ENCODE results near the gene ZNF385B.

Gene ZNF385B

DNA sequence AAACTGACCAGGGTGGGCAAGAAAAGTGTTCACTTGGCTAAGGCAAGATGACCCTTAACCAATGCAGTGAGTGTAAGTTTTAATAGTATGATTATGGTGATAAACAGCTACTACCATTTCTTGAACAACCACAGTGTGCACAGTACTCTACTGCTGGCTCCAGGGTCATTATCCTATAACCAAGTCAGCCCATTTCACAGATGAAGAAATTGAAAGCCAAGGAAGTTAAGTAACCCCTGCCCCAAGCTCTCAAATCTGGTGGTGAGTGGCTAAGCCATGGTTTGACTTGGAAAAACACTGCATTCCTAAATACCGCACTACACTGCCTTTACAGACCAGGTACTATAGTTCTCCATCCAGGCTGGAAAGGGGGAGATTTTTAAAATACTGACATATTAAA lies 5.7 kb downstream of the ZNF385B start:
- no CpG with 5 or more reads among the region's 1 CpG for WGBS (ENCODE audit: extremely low coverage, insufficient coverage, insufficient read length)
- Histone ChIP-seq H3K4me3 (ENCODE audit: low read depth, low read length) (no peak overlapping the region), H2AFZ (ENCODE audit: insufficient read depth, low read length, poor library complexity) (no peak overlapping the region), H2BK120ac (ENCODE audit: insufficient read depth, low read length, poor library complexity) (no peak overlapping the region), H2BK12ac (ENCODE audit: low read length) (no peak overlapping the region), H3K4me1 (ENCODE audit: control insufficient read depth in 1 of 2, insufficient read depth in 2 of 2, low read length in 2 of 2) (peaks cover 3 to 5% of the 10 kb centered on the region in 2 experiments), H2AK5ac (ENCODE audit: low read length) (no peak overlapping the region), H3K27ac (ENCODE audit: low read depth, low read length) (no peak overlapping the region), H4K91ac (ENCODE audit: low read depth, low read length) (no peak overlapping the region), H4K12ac (ENCODE audit: low read depth, low read length) (no peak overlapping the region), H3K79me2 (ENCODE audit: control insufficient read depth, insufficient read depth, low read length, poor library complexity) (no peaks in the 10 kb centered on the region), H3K9ac (ENCODE audit: low read length) (no peak overlapping the region), H3K27me3 (ENCODE audit: insufficient read depth, low read length) (peaks cover 7% of the 10 kb centered on the region), H3K9me3 (ENCODE audit: insufficient read depth, low read depth, low read length) (no peaks in the 10 kb centered on the region), H3K4me2 (ENCODE audit: low read length) (no peak overlapping the region), H4K8ac (ENCODE audit: low read depth, low read length) (no peak overlapping the region), H3K23ac (ENCODE audit: low read length) (no peak overlapping the region), H3K79me1 (ENCODE audit: low read length) (no peaks in the 10 kb centered on the region), H3K36me3 (ENCODE audit: control insufficient read depth in 1 of 2, insufficient read depth in 2 of 2, low read length in 2 of 2) (no peaks in the 10 kb centered on the region), H3K18ac (ENCODE audit: low read length) (no peak overlapping the region), H2BK5ac (ENCODE audit: low read depth, low read length, poor library complexity) (no peak overlapping the region), H3K4ac (ENCODE audit: low read depth, low read length) (no peak overlapping the region), H3K14ac (ENCODE audit: low read length) (no peak overlapping the region)
- no peak for DNase-seq

DNA sequence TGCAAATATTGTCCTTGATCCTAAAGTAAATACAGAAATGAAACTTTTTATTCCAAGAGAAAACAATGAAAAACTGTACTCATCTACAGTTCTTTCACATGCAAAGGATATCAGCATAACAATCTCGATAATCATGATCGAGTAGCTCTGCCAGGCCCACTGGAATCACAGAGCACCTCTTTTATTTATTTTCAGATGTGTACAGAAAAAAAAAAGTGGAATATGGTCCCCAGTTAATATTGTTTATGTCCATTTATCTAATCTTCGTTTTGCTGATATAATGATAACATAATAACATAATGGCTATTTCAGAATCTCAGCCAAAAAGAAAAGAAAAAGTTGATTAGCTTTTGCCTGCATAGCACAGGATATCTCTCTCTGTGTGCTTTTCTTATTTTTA lies 6.5 kb downstream of the ZNF385B start:
- no peak for DNase-seq
- no peaks in the 10 kb centered on the region for H3K79me1 ChIP-seq (ENCODE audit: low read length)
- H3K27ac ChIP-seq (ENCODE audit: low read depth, low read length), result no peak overlapping the region
- H3K23ac ChIP-seq (ENCODE audit: low read length), result no peak overlapping the region
- no peak overlapping the region for H2AK5ac ChIP-seq (ENCODE audit: low read length)
- no peak overlapping the region for H3K14ac ChIP-seq (ENCODE audit: low read length)
- no peak overlapping the region for H3K9ac ChIP-seq (ENCODE audit: low read length)
- no peak overlapping the region for H3K4me3 ChIP-seq (ENCODE audit: low read depth, low read length)
- H4K91ac ChIP-seq (ENCODE audit: low read depth, low read length), result no peak overlapping the region
- no peak overlapping the region for H2BK12ac ChIP-seq (ENCODE audit: low read length)
- H3K27me3 ChIP-seq (ENCODE audit: insufficient read depth, low read length), result no peaks in the 10 kb centered on the region
- H3K18ac ChIP-seq (ENCODE audit: low read length), result no peak overlapping the region
- H2AFZ ChIP-seq (ENCODE audit: insufficient read depth, low read length, poor library complexity), result no peak overlapping the region
- H3K79me2 ChIP-seq (ENCODE audit: control insufficient read depth, insufficient read depth, low read length, poor library complexity), result no peaks in the 10 kb centered on the region
- H4K12ac ChIP-seq (ENCODE audit: low read depth, low read length), result no peak overlapping the region
- WGBS (ENCODE audit: extremely low coverage, insufficient coverage, insufficient read length), result no CpG with 5 or more reads among the region's 3 CpGs
- H4K8ac ChIP-seq (ENCODE audit: low read depth, low read length), result no peak overlapping the region
- no peaks in the 10 kb centered on the region for H3K4me1 ChIP-seq (ENCODE audit: control insufficient read depth in 1 of 2, insufficient read depth in 2 of 2, low read length in 2 of 2)
- H3K4ac ChIP-seq (ENCODE audit: low read depth, low read length), result no peak overlapping the region
- H2BK5ac ChIP-seq (ENCODE audit: low read depth, low read length, poor library complexity), result no peak overlapping the region
- no peaks in the 10 kb centered on the region for H3K9me3 ChIP-seq (ENCODE audit: insufficient read depth, low read depth, low read length)
- no peak overlapping the region for H2BK120ac ChIP-seq (ENCODE audit: insufficient read depth, low read length, poor library complexity)
- no peaks in the 10 kb centered on the region for H3K36me3 ChIP-seq (ENCODE audit: control insufficient read depth in 1 of 2, insufficient read depth in 2 of 2, low read length in 2 of 2)
- H3K4me2 ChIP-seq (ENCODE audit: low read length), result no peak overlapping the region

DNA sequence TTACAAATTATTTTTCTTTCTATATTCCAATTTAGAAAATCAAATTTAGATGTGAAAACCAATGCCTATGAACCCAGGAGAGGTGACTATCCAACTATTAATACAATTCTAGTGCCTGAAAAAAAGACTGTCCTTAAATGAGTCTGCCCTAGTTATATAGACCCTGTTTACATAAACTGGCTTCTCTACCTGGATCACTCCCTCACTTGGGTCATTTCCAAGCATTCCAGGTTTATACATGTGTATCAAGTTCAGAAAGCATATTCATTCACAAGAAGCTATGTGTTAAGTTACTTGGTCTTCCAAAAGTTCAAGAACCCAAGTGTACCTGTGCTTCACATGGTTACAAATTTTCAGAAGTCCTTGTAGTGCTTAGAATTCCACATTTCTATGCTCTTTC lies 8.3 kb downstream of the ZNF385B start:
- Histone ChIP-seq H4K12ac (ENCODE audit: low read depth, low read length) (no peak overlapping the region), H3K18ac (ENCODE audit: low read length) (no peak overlapping the region), H2BK12ac (ENCODE audit: low read length) (no peak overlapping the region), H3K9ac (ENCODE audit: low read length) (no peak overlapping the region), H3K79me2 (ENCODE audit: control insufficient read depth, insufficient read depth, low read length, poor library complexity) (no peaks in the 10 kb centered on the region), H3K23ac (ENCODE audit: low read length) (no peak overlapping the region), H3K36me3 (ENCODE audit: control insufficient read depth in 1 of 2, insufficient read depth in 2 of 2, low read length in 2 of 2) (no peaks in the 10 kb centered on the region), H3K14ac (ENCODE audit: low read length) (no peak overlapping the region), H3K27ac (ENCODE audit: low read depth, low read length) (no peak overlapping the region), H2AFZ (ENCODE audit: insufficient read depth, low read length, poor library complexity) (no peak overlapping the region), H3K9me3 (ENCODE audit: insufficient read depth, low read depth, low read length) (no peaks in the 10 kb centered on the region), H2BK5ac (ENCODE audit: low read depth, low read length, poor library complexity) (no peak overlapping the region), H3K27me3 (ENCODE audit: insufficient read depth, low read length) (no peaks in the 10 kb centered on the region), H3K4me3 (ENCODE audit: low read depth, low read length) (no peak overlapping the region), H4K8ac (ENCODE audit: low read depth, low read length) (no peak overlapping the region), H2BK120ac (ENCODE audit: insufficient read depth, low read length, poor library complexity) (no peak overlapping the region), H2AK5ac (ENCODE audit: low read length) (no peak overlapping the region), H3K4me2 (ENCODE audit: low read length) (no peak overlapping the region), H3K4ac (ENCODE audit: low read depth, low read length) (no peak overlapping the region), H3K79me1 (ENCODE audit: low read length) (no peaks in the 10 kb centered on the region), H4K91ac (ENCODE audit: low read depth, low read length) (no peak overlapping the region), H3K4me1 (ENCODE audit: control insufficient read depth in 1 of 2, insufficient read depth in 2 of 2, low read length in 2 of 2) (no peaks in the 10 kb centered on the region)
- no peak for DNase-seq

DNA sequence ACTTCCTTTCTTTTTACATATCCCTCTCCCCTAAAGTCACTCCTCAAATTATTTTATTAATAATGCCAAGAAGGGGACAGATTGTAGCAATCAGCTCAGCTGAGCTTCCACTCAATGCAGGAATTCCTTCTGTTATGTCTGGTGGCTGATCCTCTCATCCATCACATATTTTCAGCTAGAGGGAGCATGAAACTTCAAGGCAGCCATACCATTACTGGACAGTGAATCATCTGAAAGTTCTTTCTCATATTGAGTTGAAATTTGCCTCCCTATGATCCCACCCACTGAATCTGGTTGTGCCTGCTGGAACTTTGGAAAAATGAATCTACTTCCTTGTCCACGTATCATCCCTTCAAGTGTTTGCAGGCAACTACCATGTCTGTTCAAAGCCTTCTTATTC lies 11.2 kb downstream of the ZNF385B start:
- WGBS (ENCODE audit: extremely low coverage, insufficient coverage, insufficient read length), result no CpG with 5 or more reads among the region's 1 CpG

DNA sequence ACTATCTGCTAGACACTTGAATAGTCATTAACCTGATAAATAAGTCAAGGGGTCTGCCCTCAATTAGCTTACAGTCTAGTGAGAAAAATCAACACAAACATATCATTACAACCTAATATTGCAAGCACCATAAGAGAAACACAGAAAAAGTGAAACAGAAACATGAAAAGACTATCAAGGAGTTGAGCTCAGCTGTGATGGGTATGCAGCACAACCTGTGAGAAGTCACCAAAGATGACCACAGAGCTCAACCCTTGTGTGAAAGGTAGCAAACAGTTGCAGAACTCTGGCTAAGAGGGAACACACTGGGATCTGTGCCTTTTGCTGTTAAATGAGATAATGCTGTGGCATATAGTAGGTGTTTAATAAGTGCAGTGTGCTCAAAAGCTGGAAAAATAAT lies 11.7 kb downstream of the ZNF385B start:
- no peak overlapping the region for H3K23ac ChIP-seq (ENCODE audit: low read length)
- H3K9ac ChIP-seq (ENCODE audit: low read length), result no peak overlapping the region
- H2AK5ac ChIP-seq (ENCODE audit: low read length), result no peak overlapping the region
- H2BK12ac ChIP-seq (ENCODE audit: low read length), result no peak overlapping the region
- no peak overlapping the region for H3K4me3 ChIP-seq (ENCODE audit: low read depth, low read length)
- no peak overlapping the region for H2AFZ ChIP-seq (ENCODE audit: insufficient read depth, low read length, poor library complexity)
- H3K79me2 ChIP-seq (ENCODE audit: control insufficient read depth, insufficient read depth, low read length, poor library complexity), result no peaks in the 10 kb centered on the region
- no peak overlapping the region for H3K27ac ChIP-seq (ENCODE audit: low read depth, low read length)
- no peak overlapping the region for H4K8ac ChIP-seq (ENCODE audit: low read depth, low read length)
- H3K18ac ChIP-seq (ENCODE audit: low read length), result no peak overlapping the region
- no peak overlapping the region for H3K4me2 ChIP-seq (ENCODE audit: low read length)
- no peak overlapping the region for H3K14ac ChIP-seq (ENCODE audit: low read length)
- H3K36me3 ChIP-seq (ENCODE audit: control insufficient read depth in 1 of 2, insufficient read depth in 2 of 2, low read length in 2 of 2), result no peaks in the 10 kb centered on the region
- no peaks in the 10 kb centered on the region for H3K27me3 ChIP-seq (ENCODE audit: insufficient read depth, low read length)
- H3K79me1 ChIP-seq (ENCODE audit: low read length), result no peaks in the 10 kb centered on the region
- no peak overlapping the region for H4K91ac ChIP-seq (ENCODE audit: low read depth, low read length)
- no peak overlapping the region for H2BK120ac ChIP-seq (ENCODE audit: insufficient read depth, low read length, poor library complexity)
- no peak for DNase-seq
- no peak overlapping the region for H3K4ac ChIP-seq (ENCODE audit: low read depth, low read length)
- no peaks in the 10 kb centered on the region for H3K9me3 ChIP-seq (ENCODE audit: insufficient read depth, low read depth, low read length)
- H4K12ac ChIP-seq (ENCODE audit: low read depth, low read length), result no peak overlapping the region
- no peaks in the 10 kb centered on the region for H3K4me1 ChIP-seq (ENCODE audit: control insufficient read depth in 1 of 2, insufficient read depth in 2 of 2, low read length in 2 of 2)
- H2BK5ac ChIP-seq (ENCODE audit: low read depth, low read length, poor library complexity), result no peak overlapping the region

More for the DNA sequence above, 11.2 kb downstream of the ZNF385B start:
- no peak overlapping the region for H2AK5ac ChIP-seq (ENCODE audit: low read length)
- no peaks in the 10 kb centered on the region for H3K36me3 ChIP-seq (ENCODE audit: control insufficient read depth in 1 of 2, insufficient read depth in 2 of 2, low read length in 2 of 2)
- H3K23ac ChIP-seq (ENCODE audit: low read length), result no peak overlapping the region
- H3K4me1 ChIP-seq (ENCODE audit: control insufficient read depth in 1 of 2, insufficient read depth in 2 of 2, low read length in 2 of 2), result no peaks in the 10 kb centered on the region
- no peak overlapping the region for H2AFZ ChIP-seq (ENCODE audit: insufficient read depth, low read length, poor library complexity)
- H3K79me2 ChIP-seq (ENCODE audit: control insufficient read depth, insufficient read depth, low read length, poor library complexity), result no peaks in the 10 kb centered on the region
- no peak overlapping the region for H2BK120ac ChIP-seq (ENCODE audit: insufficient read depth, low read length, poor library complexity)
- H3K4me2 ChIP-seq (ENCODE audit: low read length), result no peak overlapping the region
- H4K12ac ChIP-seq (ENCODE audit: low read depth, low read length), result no peak overlapping the region
- H2BK12ac ChIP-seq (ENCODE audit: low read length), result no peak overlapping the region
- H3K27me3 ChIP-seq (ENCODE audit: insufficient read depth, low read length), result no peaks in the 10 kb centered on the region
- H3K27ac ChIP-seq (ENCODE audit: low read depth, low read length), result no peak overlapping the region
- H3K9me3 ChIP-seq (ENCODE audit: insufficient read depth, low read depth, low read length), result no peaks in the 10 kb centered on the region
- no peak overlapping the region for H4K91ac ChIP-seq (ENCODE audit: low read depth, low read length)
- H3K18ac ChIP-seq (ENCODE audit: low read length), result no peak overlapping the region
- H3K9ac ChIP-seq (ENCODE audit: low read length), result no peak overlapping the region
- H3K4ac ChIP-seq (ENCODE audit: low read depth, low read length), result no peak overlapping the region
- DNase-seq, result peak; percentile 24 to 77
- no peak overlapping the region for H3K14ac ChIP-seq (ENCODE audit: low read length)
- H3K79me1 ChIP-seq (ENCODE audit: low read length), result no peaks in the 10 kb centered on the region
- no peak overlapping the region for H4K8ac ChIP-seq (ENCODE audit: low read depth, low read length)
- no peak overlapping the region for H3K4me3 ChIP-seq (ENCODE audit: low read depth, low read length)
- no peak overlapping the region for H2BK5ac ChIP-seq (ENCODE audit: low read depth, low read length, poor library complexity)
